ENCODE data around the gene TXNIP. TPM values are rescaled to one million over a fixed set of nuclear protein-coding genes. Genes with fewer than 3 reads are reported as not detected.

The TXNIP gene
- total and polyA plus RNA-seq, 2 of the 4 experiments (the other 2 are of a cell fraction) = 36.4 to 77.2 TPM

- no peak for TF ChIP-seq POLR2A (IDR thresholded peaks at IDR 0.05; ENCODE audit: low read depth, low read length)
- no peak for TF ChIP-seq FOS (IDR thresholded peaks at IDR 0.05; ENCODE audit: low read depth, low read length)
Observed at GRCh38 chr1:145997016-145997717, 788 bp upstream of the TXNIP start (continued).

DNA sequence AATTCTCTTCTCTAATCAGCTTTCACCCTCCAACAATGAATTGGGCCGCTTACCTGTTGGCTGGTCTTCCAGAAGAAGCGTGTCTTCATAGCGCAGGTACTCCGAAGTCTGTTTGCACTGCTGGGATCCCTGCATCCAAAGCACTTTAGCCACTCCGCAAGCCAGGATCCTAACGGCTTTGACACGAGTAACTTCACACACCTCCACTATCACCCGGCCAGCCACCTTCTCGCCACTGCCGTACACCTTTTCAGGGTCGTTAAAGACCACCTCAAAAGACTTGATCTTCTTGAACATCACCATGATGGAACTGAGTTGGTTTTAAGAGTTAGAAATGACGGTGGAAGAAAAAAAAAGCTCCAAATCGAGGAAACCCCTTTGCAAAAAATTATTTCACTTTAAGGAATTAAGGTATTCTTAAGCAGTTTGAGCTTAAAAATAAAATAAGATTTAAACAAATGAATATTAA, 381 bp downstream of the TXNIP start:
- POLR2A ChIA-PET (ENCODE audit: unreplicated experiment) = interaction anchor here (0.6 to 1.0 kb wide), 4 partner anchors 11 to 132 kb away, joined by 3 to 4 read pairs (median 3); no protein-coding TSS in a partner anchor
- dilution Hi-C loops (cut with HindIII; ENCODE audit: low sequenced_read_pairs, unreplicated experiment) = no loop called here
- Histone ChIP-seq H2BK15ac (ENCODE audit: low read depth, low read length) (no peak overlapping the region), H3K4me2 (ENCODE audit: low read depth, low read length) (peak overlapping the region; percentile 92), H3K18ac (ENCODE audit: low read depth, low read length) (peak overlapping the region; percentile 48; the same call in 1 of the 2 replicates), H3K79me1 (ENCODE audit: low read depth in 1 of 2, low read length in 2 of 2) (peaks cover 22 to 35% of the 10 kb centered on the region in 2 experiments), H3K4me1 (ENCODE audit: control insufficient read depth, insufficient read depth, low read length) (peaks cover 10% of the 10 kb centered on the region), H2BK120ac (ENCODE audit: low read depth, low read length) (peak overlapping the region; percentile 30; the same call in 1 of the 2 replicates), H4K5ac (ENCODE audit: low read depth, low read length) (no peak overlapping the region), H2AK5ac (ENCODE audit: low read depth, low read length) (peak overlapping the region; percentile 65), H3K27me3 (ENCODE audit: control insufficient read depth, insufficient read depth, low read length) (no peaks in the 10 kb centered on the region), H2BK20ac (ENCODE audit: low read depth, low read length) (no peak overlapping the region), H3K23ac (ENCODE audit: low read depth, low read length) (peak overlapping the region; percentile 78), H2AFZ (replicated peaks; ENCODE audit: low read length, poor library complexity) (peak overlapping the region; percentile 80), H4K8ac (ENCODE audit: low read depth in 2 of 2, low read length in 2 of 2) (peak overlapping the region; percentile 13 to 16; a peak in 2 of 4 replicates), H3K4me3 (ENCODE audit: insufficient read depth, low read depth, low read length) (peak overlapping the region; percentile 87), H4K91ac (ENCODE audit: insufficient read depth, low read depth, low read length) (peak overlapping the region; percentile 74), H4K20me1 (ENCODE audit: insufficient read depth, low read length) (peaks cover 12% of the 10 kb centered on the region; the same call in 1 of the 2 replicates), H3K56ac (ENCODE audit: extremely low read depth, insufficient read depth, low read length) (peak overlapping the region; percentile 78), H3K27ac (ENCODE audit: insufficient read depth, low read length) (peak overlapping the region; percentile 48), H3K14ac (replicated peaks; ENCODE audit: low read depth, low read length) (peak overlapping the region; percentile 91), H2BK5ac (ENCODE audit: low read depth, low read length, poor library complexity, severe bottlenecking) (peak overlapping the region; percentile 56), H3K4ac (ENCODE audit: low read depth, low read length) (peak overlapping the region; percentile 70), H3K9me3 (ENCODE audit: control insufficient read depth, insufficient read depth, low read length) (no peaks in the 10 kb centered on the region), H3K36me3 (ENCODE audit: control insufficient read depth, insufficient read depth, low read length) (peaks cover 13% of the 10 kb centered on the region), H3K9ac (ENCODE audit: low read depth, low read length) (peak overlapping the region; percentile 97), H2AK9ac (replicated peaks; ENCODE audit: low read depth, low read length, poor library complexity) (no peak overlapping the region), H3K9me1 (ENCODE audit: insufficient read depth, low read length) (peaks cover 9% of the 10 kb centered on the region)
- in situ Hi-C loops (cut with MboI; ENCODE audit: low sequenced_read_pairs) = loop anchor here (5.0 kb wide), 1 partner anchor 79 kb away; the partner anchor contains the start of gene PEX11B
- 0% methylated on average over 4 of the region's 13 CpGs; no CpG with 5 or more reads in 1 of the 2 experiments for WGBS, 2 experiments (ENCODE audit: extremely low coverage in 2 of 2, insufficient read length in 1 of 2)
- ATAC-seq (ENCODE audit: low read depth) (no peak), DNase-seq (no peak)
- BruUV-seq (replicated peaks) = no TSS peak
- intact Hi-C loops (cut with micrococcal nuclease) = loop anchor here (1.0 to 5.0 kb wide), 5 partner anchors 17 to 79 kb away; partner anchors contain the start of genes ANKRD34A, PEX11B, POLR3GL and RBM8A
- CTCF ChIA-PET = interaction anchor here (0.9 kb wide), 1 partner anchor 17 kb away, joined by 4 read pairs; no protein-coding TSS in a partner anchor
- TF ChIP-seq, protein P1, sequence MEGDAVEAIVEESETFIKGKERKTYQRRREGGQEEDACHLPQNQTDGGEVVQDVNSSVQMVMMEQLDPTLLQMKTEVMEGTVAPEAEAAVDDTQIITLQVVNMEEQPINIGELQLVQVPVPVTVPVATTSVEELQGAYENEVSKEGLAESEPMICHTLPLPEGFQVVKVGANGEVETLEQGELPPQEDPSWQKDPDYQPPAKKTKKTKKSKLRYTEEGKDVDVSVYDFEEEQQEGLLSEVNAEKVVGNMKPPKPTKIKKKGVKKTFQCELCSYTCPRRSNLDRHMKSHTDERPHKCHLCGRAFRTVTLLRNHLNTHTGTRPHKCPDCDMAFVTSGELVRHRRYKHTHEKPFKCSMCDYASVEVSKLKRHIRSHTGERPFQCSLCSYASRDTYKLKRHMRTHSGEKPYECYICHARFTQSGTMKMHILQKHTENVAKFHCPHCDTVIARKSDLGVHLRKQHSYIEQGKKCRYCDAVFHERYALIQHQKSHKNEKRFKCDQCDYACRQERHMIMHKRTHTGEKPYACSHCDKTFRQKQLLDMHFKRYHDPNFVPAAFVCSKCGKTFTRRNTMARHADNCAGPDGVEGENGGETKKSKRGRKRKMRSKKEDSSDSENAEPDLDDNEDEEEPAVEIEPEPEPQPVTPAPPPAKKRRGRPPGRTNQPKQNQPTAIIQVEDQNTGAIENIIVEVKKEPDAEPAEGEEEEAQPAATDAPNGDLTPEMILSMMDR (conservative IDR thresholded peaks at IDR 0.05; ENCODE audit: low read depth, low read length) = no peak
- TF ChIP-seq RAD21 (IDR thresholded peaks at IDR 0.05; ENCODE audit: low read length) = no peak
